Left cardiac atrium (tissue), 4 donors: ENCODE measurements around the gene KIR3DL1. TPM values are rescaled to one million over a fixed set of nuclear protein-coding genes. Genes with fewer than 3 reads are reported as not detected.

Experiments used
- ATAC-seq, 2 donors: fragments of 200-7000 bp; cut with Tn5 transposase; one replicate each; pipeline ENCODE4 v1.9.1; 2020; ENCODE audit warnings: mild to moderate bottlenecking in 2 of 2, moderate library complexity in 2 of 2
- DNase-seq: peaks from one replicate; pipeline ENCODE4 v3.0.0-alpha.2; 2020
- intact Hi-C, 2 donors: fragments of 100-400 bp; cut with DNase I; formaldehyde crosslinking; loops; one replicate each; pipeline versions ENCODE4 v1.14.1 to v1.15.1; 2022 to 2023
- total RNA-seq, 2 donors: library from RNA; stranded (reverse); fragmentation: NEBNext Ultra II Directional; extraction: Animal tissue kit (Norgen Biotek cat#: 25700); gene quantifications; one replicate each; pipeline ENCODE4 v1.2.1, GENCODE V29; 2021
- donor health status: DM: no; HTN: yes; CAD: no.
- donor health status: DM: no; HTN: yes; CAD: no; lungs with severe emphysema.
- donor health status: DM: yes; HTN: yes; CAD: no.
- donor health status: Dilated cardiomyopathy.

Gene KIR3DL1
- total RNA-seq, 2 donors from 2014 or later: not detected

GRCh38 chr19:54873990-54874389 is 57.7 kb downstream of the KIR3DL1 start, which contains the start of gene FCAR:
Gene FCAR (plus strand): TSS chr19:54874235. CDS start chr19:54874290, 55 bp downstream.
- intact Hi-C loops: no loop called here
- no peak for DNase-seq
- ATAC-seq: no peak

GRCh38 chr19:54875506-54875905 is 59.2 kb downstream of the KIR3DL1 start:
- intact Hi-C loops: no loop called here
- no peak for DNase-seq
- peak in 1 of 2 donors; percentile 46 for ATAC-seq

GRCh38 chr19:54877471-54877870 is 61.2 kb downstream of the KIR3DL1 start:
- DNase-seq: no peak
- intact Hi-C loops: no loop called here
- no peak for ATAC-seq

Other genes with a start within 250 kb of the KIR3DL1 start
- gene LILRA2, start 242.7 kb upstream of the KIR3DL1 start, total RNA-seq: 1 to 10 TPM; 2.1 to 5.8 TPM
- gene LILRA1, start 222.8 kb upstream of the KIR3DL1 start, total RNA-seq: under 1 TPM; 0.86 to 0.97 TPM
- 1 to 10 TPM; 3.1 to 4.2 TPM for gene LILRB1, start 186.0 kb upstream of the KIR3DL1 start, total RNA-seq
- 10 to 100 TPM in 1 of 2 donors, 1 to 10 TPM in 1; 5.7 to 11.8 TPM for gene LILRB4, start 153.5 kb upstream of the KIR3DL1 start, total RNA-seq
- not detected for gene KIR3DL3, start 92.0 kb upstream of the KIR3DL1 start, total RNA-seq
- not detected for gene KIR2DL3, start 78.0 kb upstream of the KIR3DL1 start, total RNA-seq
- not detected for gene KIR2DL1, start 46.7 kb upstream of the KIR3DL1 start, total RNA-seq
- gene KIR2DL4, start 12.9 kb upstream of the KIR3DL1 start, total RNA-seq: not detected
- not detected for gene KIR2DS4, start 16.2 kb downstream of the KIR3DL1 start, total RNA-seq
- not detected for gene KIR3DL2, start 34.0 kb downstream of the KIR3DL1 start, total RNA-seq
- gene FCAR, start 57.8 kb downstream of the KIR3DL1 start, total RNA-seq: under 1 TPM; 0.65 to 0.77 TPM
- not detected for gene NCR1, start 89.7 kb downstream of the KIR3DL1 start, total RNA-seq
- gene NLRP7, start 131.1 kb downstream of the KIR3DL1 start, total RNA-seq: not detected
- gene NLRP2, start 149.9 kb downstream of the KIR3DL1 start, total RNA-seq: under 1 TPM in 1 of 2 donors, not detected in 1; 0.88 TPM
- under 1 TPM; 0.13 to 0.24 TPM for gene GP6, start 221.8 kb downstream of the KIR3DL1 start, total RNA-seq
- 10 to 100 TPM; 33.9 to 41.1 TPM for gene RDH13, start 246.7 kb downstream of the KIR3DL1 start, total RNA-seq